ENCODE results near the gene PDE2A.

PDE2A gene

DNA sequence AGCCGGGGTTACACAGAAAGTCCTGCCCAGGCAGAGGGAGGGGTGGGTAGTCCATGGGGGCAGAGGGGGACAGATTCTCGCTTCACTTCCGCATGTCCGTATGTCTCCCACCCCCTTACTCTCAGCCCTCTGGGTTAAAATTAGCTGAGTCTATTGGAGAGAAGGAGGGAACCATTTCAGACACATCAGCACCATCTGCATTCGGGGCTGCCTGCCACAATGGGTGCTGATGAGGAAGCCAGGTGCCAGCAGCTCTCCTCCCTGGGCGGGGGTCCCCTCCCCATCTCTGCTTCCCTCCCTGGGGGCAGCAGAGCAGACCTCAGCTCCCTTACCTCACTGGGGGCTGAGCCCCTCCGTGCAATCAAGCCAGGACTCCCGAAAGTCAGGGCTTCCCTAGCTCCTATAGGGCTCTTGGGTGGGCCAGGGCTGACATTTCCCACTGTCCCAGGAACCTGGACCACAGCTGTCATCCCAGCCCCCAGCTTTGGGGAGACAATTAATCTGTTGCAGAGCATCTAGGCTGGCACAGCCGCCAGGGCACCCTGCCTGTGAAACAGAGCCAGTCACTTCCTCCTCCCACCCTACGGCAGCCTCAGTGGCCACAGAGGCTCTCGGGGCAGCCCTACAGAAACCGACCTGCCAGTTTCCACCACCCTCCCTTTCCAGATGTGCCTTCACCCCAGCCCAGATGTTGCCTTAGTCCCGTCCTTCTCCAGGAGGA is 67.3 kb downstream of the PDE2A start:
- no peak for DNase-seq

DNA sequence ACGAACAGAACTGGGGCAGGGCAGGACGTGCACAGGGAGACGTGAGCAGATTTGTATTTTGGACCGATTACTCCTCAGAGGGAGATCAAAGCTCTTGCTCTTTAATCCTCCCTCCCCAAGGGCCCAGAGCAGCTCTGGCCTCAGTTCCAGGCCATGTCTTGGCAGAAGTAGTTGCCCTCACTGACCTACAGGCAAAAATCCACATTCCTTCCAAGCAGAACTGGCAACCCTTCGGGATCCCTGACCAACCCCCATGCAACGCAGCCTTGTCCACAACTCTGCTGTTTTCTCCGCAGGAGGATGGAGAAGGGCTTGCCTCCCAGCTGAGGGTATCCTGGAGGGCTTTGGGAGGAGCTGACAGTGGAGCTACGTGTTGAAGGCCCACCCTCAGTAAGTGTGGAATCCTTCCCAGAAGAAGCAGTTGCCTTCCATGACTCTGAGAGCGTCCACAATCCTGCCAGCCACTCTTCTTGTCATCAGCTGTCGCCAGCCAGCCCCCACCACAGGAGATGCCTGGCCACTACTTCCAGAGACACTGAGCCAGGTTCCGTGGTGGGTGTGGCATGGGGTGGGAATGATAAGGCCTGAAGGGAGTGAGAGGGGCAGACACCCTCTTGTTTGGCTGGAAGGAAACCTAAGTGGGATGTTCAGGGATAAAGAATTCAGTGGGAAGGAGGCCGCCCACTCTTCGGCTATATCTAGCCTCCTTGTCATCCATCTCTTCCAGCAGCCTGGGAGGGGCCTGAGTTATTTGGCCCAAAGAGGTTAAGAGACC is 68.1 kb downstream of the PDE2A start:
- DNase-seq, result no peak

DNA sequence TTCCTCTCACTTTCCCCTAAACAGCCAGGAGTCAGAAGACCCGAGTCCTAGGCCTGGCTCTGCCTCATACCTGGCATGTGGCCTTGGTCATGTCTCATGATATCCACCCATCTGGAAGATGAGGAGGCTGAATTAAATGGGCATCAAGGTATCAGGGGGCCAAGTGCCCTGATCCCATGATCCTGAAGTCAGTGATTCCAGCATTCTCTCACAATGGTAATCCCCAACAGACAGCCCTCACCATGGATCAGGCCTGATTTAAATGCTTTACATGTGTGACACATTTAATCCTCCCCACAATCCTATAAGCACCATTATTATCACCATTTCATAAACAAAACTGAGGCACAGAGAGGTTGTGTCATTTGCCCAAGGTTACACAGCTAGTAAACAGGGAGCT is 70.0 kb downstream of the PDE2A start:
- no peak for DNase-seq

DNA sequence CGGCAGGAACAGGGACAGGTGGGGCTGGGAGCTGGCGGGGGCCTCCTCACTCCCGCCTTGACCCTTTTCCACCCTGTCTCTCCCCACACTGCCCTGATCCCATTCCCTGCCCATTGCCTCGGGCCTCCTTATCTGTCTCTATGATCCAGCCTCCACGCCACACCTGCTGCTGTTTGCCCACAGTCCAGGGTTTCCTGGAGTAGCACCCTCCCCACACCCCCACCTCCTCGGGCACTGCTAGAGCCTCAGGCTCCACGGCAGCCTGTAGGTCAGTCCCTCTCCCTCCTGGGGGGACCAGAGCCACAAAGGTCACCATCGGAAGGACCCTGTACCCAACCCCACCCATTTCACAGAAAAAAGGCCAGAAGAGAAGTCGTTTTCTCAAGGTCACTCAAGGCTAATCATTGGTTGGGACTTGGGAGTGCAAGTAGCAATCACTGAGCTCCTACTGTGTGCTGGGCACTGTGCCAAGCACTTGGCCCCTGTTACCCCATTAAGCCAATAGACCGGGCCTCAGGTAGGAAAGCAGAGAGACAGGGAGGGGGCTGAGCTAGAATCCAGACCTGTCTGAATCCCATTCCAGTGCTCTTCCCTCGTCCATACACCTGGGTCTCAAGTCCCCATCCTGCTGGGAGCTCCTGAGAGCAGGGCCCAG is 71.8 kb downstream of the PDE2A start:
- no peak for DNase-seq

DNA sequence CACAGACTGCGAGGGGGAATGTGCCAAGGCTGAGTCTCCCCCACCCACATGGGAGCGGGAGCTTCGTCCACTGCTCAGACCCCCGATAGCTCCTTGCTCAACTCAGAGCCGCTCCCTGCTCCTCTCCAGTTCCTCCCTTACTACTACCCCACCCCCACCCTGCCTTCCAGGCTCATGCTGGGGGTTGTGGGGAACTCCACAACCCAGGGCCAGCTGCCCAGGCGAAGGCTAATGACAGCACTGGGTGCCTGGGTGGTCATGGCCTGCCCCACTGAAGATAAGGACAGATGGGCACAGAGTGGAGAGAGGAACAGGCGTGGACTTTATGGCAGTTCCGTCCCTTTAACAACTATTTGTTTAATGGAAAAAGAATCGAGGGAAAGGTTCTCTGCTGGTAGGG is 73.7 kb downstream of the PDE2A start:
- no peak for DNase-seq

DNA sequence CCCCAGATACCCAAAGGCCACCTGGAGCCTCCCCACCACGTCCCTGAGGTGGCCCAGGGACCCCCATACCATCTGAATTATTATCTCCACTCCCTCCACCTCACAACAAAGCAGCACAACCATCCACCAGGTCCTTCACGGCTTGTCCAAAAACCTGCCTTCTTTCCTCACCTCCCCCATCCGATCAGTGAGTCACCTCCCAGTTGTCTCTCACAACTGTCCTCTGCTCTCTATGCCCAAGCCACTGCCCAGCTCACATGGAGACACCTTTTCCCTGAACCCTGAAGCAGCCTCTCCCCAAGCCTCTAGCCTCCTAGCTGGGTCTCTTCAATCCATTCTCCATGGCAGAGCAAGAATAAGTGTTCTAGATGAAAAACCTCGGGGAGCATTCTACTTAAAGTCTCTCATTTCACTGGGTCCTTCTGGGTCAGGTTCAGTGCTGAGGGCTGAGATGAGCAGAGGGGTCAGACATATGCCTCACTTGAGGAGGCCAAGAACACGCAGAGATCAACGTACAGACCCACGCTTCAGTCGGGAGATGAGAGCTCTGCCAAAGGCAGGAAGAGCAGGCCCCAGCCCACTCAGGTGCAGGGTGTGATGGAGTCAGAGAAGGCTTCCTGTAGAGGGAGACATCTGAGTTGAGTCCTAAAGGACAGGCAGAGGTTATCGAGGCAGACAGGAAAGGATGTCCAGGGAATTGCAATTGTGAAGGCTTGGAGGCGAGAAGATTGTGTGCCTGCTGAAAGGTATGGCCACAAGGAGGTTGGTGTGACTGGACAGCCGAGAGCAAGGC is 74.7 kb downstream of the PDE2A start:
- no peak for DNase-seq

DNA sequence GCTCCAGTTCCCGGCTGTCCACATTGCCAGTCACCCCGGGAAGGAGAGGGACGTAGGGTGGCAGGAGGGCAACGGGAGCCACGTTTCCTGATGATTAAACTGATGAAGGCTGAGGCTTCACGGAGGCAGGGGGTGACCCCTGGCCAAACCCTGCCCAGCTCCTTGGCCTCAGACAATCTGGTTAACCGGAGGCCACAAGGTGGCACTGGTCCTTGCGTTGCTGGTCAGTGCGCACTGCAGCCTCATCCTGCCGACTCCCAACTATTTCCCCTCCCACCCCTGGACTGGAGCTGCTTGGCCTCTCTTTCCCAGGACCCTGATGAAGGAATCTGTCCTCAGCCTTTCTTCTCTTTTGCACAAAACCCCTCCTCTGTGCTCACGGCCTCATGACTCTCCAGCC is 75.3 kb downstream of the PDE2A start:
- no peak for DNase-seq

DNA sequence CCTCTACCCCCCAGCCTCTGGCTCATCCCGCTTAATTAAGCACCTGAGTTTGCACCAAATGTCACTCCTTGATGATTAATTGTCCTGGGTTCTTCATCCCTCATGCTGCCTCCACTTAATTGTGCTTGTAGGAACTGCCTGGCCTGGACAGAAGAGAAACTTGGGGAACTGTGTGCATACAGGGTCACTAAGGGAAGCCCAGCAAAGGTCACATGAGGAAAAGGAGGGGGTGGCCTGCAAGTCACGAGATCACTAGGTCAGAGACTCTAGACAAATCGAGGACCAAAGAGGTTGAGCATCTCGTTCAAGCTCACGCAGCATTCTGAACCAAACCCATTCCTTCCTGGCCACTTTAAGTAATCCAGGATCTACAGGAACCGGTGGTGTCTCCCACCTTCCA is 75.8 kb downstream of the PDE2A start:
- no peak for DNase-seq

DNA sequence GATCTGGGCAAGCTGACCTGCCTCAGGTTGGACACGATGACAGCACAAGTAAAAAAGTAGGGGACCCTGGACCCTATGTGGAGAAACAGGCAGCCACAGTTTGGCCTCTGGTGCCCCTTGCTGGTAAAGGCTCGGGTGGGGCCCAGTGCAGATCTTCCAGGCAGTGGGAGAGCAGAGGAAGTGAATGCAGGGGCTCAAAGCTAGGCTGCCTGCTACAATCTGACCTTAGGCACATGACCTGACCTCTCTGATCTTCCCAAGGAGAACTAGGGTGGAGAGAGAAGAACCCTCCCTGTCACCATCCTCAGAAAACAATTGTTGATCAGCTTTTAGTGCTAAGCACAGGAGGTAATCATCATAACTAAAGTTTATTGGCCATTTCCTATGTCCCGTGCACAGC is 76.5 kb downstream of the PDE2A start:
- DNase-seq, result no peak

DNA sequence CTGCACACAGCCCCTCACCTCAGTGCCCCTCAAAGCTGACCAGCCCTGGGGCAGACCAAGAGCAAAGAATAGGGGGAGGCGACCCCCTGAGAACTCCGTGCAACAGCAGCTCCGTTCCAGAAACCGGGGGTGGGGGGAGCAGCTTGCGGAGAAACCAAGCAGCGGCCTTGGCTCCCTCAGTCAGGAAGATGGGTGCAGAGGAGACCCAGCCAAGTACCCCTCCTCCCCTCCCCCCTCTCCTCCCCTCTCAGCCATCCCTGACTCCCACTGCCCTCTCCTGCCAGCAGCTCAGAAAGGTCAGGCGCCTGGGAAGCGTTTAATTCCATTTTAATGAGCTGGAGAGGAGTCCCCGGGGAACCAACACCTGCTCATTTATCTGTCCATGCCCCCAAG is 78.9 kb downstream of the PDE2A start:
- no peak for DNase-seq

DNA sequence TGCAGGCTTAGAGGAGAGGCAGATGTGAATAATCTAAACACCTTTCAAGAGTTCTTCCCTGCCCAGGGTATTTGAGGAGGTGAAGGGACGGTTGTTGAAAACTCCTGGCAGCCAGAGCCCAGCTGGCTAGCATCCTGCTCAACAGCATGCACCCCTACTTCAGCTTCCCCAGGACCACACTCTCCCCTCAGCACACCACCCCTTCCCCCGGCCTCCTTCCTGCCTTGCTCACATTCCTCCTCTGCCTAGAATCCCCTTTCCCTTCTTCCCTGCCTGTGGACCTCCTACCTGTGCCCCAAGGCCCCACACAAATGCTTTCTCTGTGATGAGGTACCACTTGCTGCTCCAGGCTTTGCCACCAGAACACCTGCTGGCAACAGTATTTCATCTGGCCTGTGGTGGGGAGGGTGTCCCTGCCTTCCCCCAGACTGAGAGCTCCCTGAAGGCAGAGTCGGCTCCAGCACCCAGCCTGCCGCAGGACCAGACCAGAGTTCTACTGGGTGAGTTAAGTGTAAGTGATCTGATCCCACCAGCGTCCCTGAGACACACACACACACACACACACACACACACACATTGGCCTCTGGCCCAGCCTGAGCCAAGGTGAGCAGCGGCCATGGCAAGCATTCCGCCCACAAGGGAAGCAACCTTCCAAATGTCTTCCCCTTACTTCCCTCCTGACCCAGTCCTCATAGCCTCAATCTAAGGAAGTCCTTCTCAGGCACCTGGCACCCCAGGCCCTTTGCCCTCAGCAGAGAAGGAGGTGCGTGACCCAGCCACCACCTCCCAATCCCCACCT is 79.5 kb downstream of the PDE2A start:
- DNase-seq, result no peak

DNA sequence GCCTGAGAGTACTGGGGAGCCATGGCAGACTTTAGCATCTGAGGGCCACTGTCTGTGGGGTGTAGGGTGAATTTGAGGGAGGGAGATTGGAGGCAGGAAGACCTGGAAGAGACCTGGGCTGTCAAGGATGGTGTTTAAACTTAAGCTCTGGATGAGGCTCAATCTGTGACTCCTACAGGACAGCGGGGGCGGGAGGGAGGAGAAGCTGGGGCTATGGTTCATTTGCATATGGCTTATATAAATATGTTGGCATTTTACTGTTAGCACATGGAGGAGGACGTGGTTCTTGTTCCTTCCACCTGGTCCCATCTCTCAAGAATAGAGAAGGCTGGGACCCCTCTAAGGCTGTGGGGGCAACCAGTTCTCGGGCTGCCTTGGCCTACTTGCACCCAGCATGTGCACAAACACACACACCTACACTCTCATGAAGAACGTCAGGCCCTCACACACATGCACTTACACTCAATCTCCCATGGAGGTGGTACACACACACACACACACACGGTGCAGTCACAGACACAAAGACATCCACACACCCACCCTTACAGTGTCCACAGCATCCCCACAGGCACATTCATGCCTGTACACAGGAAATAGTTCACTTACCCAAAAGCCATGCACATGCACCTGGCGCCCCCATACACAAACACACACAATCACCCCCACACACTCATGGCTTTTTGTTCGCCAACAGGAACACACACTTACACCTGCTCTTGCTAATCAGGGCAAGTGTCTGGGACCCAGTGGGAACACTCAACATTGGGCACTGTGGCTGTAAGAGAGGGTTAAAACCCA is 81.3 kb downstream of the PDE2A start:
- no peak for DNase-seq

DNA sequence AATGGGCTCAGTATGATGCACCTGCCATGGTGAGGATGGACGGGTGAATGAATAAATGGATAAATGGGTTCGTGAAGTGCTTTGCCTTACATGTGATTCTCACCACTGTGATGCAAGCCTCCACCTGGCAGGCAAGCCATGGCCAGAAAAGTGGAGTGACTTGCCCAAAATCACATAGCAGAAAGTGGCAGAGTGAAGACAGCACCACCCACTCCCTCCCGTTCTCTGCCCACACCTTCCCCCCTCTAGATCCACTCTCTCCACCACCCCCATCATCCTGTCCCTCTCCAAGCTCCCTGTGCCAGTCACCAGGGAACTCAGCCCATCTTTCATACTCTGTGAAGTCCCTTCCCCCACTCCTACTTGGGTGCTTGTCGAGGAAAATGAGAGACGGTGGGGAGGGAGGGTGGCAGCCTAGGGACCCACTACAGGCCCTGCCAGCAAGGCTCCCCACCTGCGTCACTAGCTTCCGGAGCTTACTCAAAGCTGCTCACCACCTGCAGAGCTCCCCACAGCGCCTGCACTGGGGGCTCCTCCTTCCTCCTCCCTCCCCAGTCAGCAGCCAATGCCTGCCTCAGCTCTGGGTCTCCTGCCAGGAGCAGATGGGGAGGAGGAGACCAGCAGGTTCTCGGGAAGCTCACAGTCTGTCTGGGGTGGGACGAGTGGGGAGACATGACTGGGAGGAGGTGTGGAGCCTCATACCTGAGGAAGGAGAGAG is 82.3 kb downstream of the PDE2A start:
- DNase-seq, result peak; percentile 68

DNA sequence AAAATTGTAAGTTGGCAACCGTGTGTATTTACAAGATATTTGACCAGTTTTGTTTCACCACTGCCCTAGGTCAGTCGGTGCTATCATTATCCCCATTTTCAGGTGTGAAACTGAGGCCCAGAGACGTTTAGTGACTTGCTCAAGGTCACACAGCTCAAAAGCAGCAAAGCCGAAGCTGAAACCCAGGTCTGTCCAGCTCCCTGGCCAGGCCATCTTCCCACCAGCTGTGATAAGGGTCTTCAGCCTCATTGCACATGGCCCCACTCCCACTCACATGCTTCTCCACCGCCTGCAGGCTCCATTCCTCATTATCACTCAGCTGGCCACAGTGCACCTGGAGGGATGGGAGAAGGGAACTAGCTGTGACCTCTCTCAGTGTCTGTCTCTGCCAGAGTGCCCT is 83.2 kb downstream of the PDE2A start:
- no peak for DNase-seq

DNA sequence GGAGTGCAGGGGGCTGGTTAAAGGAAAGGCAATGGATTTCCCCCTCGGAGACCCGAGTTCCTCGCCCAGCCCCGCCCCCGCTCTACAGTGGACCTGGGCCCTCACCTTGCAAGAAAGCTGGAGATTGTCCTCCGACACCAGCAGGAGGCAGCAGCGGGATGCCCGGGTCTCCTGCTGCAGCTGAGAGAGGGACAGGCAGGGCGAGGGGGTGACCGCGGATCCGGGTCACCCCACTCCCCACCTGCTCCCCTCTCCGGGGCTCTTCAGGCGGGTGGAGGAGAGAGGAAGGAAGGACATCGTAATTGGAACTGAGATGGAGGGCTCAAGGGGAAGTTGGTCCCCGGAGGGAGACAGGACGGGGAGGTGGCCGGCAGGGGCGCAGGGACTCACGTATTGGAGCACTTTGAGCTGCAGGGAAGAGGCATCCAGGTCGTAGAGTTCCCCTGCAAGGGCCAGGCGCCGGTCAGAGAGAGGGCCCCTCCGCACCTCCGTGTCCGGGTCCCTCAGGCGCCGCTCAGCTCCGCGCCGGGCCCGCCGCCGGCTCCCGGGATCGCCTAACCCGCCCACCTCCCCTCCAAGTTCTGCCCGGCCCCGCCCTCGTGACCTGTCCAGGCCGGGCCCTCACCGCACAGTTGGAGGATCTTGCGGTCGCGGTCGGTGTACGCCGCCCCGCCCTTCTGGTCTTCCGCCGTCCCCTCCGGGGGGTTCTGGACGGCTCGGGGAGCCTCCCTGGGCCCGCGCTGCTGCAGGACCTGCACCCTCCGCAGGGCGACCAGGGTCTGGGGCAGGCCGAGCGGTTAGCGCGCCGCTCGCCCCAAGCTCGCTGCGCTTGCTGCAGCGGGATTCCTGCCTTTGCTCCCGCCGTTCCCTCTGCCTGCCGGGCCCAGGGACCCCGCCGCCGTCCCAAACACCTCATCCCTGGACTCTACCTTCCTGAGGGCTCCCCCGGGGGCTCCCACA is 84.1 kb downstream of the PDE2A start:
- DNase-seq, result peak; percentile 56

DNA sequence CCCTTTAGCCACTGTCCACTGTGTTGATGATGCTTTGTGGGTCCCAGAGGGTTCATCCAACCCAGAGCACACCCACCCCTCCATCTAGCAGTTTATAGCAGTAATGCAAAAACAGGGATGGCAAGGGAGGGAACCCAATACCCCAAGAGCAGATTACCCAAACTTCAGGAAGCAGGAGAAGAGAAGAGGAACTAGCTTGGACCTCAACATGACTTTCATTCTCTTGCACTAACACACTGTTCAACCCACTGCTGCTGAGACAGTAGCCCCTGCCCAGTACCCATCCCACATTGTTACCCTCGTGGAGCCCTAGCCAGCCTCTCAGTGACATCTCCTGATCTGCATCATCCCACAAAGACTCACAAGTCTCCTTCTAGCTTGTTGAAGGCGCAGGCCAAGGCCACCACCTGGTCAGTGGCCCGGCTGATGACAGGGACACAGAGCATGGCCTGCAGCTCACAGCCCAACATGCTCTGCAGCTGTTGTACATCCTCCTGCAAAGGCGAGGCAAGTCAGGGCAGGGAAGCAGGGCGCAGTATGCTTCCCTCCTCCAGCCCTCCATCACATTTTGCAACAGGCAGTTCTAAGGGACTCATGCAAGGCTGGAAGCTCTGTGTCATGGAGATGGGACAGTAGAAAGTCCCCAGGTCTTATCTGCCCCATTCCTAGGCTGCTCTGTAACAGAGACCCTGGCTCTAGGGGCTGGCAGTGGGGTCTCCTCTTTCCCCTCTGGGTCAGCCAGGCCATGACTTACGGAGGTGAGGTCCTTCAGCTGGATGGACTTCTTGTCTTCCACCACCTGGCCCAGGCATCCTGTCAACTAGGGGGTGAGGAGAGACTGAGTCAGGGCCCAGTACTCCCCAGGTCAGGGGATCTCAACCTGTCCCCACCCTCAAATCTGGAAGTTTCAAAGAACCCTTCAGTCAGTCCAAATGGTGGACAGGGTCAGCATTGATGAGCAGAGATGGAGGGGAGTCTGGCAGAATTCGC is 85.5 kb downstream of the PDE2A start:
- no peak for DNase-seq

DNA sequence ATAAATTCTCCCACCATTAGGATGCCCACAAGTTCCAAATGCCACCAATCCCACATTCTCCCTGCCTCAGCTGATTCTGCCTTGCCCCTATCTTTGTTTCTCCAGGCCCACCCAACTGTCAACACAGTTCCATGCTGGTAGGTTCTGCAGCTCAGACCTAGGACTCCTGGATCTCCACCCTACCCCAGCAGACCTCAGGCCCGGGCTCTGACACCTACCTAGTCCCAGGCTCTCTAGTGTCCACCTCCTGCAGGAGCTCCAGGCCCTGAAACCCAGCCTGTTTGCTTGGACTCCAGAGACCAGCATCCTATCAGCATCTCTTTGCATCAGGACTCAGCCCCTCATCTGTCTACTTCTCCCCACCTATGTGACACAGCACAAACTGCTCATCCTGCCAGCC is 86.5 kb downstream of the PDE2A start:
- DNase-seq, result no peak

DNA sequence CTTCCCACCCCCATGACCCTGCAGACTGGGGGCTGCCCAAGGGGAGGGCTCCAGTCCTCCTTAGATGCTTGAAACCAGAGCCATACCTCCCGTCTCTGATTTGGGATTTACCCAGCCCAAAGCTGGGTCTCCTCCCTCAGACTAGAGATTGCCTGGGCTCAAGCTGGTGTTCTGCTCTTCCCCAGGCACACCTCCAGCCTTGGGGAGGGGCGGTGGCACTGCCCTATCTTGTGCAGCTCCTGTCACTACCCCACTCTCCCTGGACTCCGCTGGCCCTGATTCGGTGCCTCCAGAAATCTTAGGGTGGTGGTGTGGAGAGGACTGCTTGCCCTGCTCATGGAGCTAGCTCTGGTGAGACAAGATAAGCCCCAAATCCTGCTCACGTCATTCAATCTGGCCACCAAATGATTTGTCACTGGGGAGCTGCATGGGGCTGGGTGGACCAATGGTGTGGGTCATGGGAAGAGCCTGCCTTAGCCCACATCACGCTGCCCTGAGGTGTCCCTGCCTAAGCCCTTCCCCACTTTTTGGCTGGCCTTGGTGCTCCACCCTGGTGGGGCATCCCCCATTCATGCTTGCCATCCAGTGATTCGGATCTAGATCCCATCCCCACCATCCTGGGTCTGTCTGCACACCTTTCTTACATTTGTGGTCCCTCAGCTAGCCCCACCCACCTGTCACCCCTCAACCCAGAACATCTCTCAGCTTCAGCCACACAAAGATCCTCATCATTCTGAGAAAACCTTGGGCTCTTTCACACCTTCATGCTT is 87.7 kb downstream of the PDE2A start:
- no peak for DNase-seq
